Left renal cortex interstitium (tissue), 4 donors: ENCODE results near the gene SON. TPM values are rescaled to one million over a fixed set of nuclear protein-coding genes. Genes with fewer than 3 reads are reported as not detected.
"Not testable (repeated sequence)": the region's sequence is repeated elsewhere in the genome, so short reads cannot be mapped to it uniquely, and the experiment has no call there.

Experiments
- DNase-seq, 4 donors: peaks; one replicate each; pipeline ENCODE4 v3.0.0-alpha.2; 2013; ENCODE audit warnings: low read depth in 4 of 4, low spot score in 2 of 4, missing footprints in 1 of 4
- polyA plus RNA-seq, 4 donors: library from polyadenylated mRNA; unstranded; fragments of 120-200 nt; gene quantifications; one replicate each; pipeline ENCODE4 v1.2.1, GENCODE V29; 2013; ENCODE audit not compliant: insufficient read length in 4 of 4

The SON gene, protein sequence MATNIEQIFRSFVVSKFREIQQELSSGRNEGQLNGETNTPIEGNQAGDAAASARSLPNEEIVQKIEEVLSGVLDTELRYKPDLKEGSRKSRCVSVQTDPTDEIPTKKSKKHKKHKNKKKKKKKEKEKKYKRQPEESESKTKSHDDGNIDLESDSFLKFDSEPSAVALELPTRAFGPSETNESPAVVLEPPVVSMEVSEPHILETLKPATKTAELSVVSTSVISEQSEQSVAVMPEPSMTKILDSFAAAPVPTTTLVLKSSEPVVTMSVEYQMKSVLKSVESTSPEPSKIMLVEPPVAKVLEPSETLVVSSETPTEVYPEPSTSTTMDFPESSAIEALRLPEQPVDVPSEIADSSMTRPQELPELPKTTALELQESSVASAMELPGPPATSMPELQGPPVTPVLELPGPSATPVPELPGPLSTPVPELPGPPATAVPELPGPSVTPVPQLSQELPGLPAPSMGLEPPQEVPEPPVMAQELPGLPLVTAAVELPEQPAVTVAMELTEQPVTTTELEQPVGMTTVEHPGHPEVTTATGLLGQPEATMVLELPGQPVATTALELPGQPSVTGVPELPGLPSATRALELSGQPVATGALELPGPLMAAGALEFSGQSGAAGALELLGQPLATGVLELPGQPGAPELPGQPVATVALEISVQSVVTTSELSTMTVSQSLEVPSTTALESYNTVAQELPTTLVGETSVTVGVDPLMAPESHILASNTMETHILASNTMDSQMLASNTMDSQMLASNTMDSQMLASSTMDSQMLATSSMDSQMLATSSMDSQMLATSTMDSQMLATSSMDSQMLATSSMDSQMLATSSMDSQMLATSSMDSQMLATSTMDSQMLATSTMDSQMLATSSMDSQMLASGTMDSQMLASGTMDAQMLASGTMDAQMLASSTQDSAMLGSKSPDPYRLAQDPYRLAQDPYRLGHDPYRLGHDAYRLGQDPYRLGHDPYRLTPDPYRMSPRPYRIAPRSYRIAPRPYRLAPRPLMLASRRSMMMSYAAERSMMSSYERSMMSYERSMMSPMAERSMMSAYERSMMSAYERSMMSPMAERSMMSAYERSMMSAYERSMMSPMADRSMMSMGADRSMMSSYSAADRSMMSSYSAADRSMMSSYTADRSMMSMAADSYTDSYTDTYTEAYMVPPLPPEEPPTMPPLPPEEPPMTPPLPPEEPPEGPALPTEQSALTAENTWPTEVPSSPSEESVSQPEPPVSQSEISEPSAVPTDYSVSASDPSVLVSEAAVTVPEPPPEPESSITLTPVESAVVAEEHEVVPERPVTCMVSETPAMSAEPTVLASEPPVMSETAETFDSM (N-terminal part only)
- 100 to 1,000 TPM; 259 to 402 (median 330) TPM for polyA plus RNA-seq

DNA sequence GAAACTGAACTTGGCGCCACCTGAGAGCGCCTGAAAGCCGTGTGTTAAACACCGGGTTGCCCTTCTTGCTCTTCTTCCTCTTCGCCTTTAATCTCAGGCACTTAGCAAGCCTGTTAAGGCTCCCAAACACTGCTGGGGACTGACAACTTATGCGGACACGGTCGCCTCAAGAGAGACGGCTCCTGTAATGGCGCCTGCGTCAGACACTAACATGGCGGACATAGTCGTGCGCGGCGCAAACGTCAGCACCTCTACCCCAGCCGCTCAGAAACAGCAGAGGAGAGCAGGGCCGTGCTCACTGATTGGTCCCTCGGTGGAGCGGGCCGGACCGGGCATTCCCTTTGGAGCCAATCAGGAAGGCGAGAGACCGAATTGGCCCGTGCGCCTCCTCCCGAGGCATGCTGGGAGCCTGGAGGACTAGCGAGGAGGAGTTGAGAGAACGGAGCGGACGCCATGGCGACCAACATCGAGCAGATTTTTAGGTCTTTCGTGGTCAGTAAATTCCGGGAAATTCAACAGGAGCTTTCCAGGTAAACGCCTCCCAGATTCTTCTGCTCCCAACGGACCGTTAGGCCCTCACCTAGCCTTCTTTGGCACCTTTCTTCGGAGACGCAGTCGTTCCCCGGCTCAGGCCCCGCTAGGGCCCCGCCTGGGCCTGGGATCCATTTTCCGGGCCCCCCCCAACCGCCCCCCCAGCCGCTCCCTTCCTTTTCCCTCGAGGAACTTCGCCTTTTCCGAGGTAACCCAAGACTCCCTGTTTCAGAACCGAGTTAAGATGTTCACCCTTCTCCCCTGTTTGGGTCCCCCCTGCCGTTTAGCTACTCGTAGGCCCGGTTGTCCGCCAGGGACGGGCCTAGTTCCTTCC lies at the start of gene SON:
TSS of gene SON (plus strand) at position 399 of the 865 bp plus-strand sequence. CDS start at position 454, 55 bp downstream.
- DNase-seq: peak; percentile 93 to 97 (median 96)

DNA sequence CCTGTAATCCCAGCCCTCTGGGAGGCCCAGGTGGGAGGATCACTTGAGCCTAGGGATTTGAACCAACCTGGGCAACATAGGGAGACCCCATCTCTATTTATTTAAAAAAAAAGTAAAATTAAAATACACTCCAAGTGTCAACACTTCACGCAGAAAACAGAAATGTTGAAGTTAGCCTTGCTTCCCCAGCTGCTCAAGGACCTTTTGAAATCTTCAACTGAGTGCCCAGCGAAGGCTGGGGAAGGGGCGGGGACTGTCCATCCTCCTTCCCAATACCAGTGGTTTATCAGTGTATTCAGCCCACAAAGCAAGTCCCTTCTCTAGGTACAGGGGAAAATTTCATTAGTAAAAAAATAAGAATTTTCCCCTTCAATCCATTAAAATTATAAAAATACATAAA lies 49.1 kb upstream of the SON start:
- no peak for DNase-seq

DNA sequence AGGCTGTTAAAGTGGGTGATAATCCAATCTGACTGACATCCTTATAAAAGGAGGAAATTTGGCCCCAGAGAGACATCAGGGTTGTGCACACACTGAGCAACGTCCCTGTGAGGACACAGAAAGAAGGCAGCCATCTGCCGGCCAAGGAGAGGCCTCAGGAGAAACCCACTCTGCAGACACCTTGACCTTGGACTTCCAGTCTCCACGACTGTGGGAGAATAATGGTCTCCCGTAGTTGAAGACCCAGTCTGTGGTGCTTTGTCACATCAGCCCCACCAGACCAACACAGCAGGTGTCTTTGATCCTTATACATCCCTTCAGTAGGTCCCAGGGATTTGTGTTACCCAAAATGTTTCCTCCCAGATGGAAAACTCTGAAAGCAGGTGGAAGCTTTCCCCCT lies 47.1 kb upstream of the SON start:
- no peak for DNase-seq

DNA sequence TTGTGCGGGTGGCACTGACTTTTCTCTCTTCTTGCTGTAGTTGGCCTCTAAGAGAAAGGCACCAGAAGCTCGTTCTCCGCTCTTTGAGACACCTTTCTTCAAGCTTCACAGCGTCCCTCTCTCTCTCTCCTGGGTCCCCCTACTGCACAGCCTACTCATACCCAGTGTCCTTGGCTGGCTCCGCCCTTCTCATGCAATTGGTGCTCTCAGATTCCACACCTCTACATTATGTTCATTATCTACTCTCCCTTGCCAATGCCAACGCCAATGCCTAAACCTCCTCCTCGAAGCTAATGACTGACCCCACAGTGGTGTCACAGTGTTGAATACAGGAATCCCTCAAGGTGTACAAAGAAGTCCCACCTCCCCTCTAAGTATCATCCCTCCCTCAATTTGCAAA lies 46.5 kb upstream of the SON start:
- no peak for DNase-seq

DNA sequence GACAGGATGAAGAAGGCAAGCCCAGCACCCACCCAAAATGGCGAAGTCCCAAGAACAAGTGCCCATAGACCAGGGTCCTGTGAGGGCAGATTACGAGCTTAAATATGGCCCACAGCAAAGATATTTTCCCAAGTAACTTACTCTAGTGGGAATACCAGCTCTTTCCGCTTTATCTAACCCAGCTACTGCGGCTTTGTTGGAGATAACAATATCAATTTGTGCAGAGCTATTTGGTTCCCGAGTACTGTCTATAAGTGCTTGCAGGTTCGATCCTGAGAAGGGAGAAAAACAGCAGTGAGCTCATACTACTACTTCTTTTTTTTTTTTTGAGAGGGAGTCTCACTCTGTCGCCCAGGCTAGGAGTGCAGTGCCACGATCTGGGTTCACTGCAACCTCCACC lies 37.0 kb upstream of the SON start:
- DNase-seq: no peak

DNA sequence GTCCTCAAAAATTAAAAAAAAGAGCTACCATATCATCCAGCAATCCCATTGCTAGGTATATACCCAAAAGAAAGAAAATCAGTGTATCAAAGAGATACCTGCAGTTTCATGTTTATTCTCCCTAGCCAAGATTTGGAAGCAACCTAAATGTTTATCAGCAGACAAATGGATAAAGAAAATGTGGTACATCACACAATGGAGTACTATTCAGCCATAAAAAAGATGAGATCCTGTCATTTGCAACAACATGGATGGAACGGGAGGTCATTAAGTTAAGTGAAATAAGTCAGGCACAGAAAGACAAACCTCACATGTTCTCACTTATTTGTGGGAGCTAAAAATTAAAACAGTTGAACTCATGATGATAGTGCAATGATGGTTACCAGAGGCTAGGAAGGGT lies 35.8 kb upstream of the SON start:
- not testable (repeated sequence) for DNase-seq

DNA sequence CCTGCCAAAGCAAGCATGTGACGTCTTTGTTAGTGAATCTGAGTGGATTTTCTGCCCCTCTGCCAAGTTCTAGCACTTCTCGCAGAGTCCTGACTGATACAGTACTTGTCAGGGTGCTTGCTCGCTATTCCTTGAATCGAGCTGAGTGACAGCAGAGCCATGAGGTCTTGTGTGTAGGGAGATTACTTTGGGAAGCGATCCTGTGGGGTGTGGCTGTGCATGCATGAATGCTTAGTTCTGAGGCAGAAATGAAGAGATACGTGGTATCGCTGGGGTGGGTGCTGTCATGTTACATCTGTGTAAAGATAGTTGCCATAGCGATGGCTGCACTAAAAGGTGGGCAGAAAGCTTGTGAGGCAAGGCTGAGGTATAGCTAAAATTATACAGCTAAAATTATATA lies 32.0 kb upstream of the SON start:
- no peak for DNase-seq

DNA sequence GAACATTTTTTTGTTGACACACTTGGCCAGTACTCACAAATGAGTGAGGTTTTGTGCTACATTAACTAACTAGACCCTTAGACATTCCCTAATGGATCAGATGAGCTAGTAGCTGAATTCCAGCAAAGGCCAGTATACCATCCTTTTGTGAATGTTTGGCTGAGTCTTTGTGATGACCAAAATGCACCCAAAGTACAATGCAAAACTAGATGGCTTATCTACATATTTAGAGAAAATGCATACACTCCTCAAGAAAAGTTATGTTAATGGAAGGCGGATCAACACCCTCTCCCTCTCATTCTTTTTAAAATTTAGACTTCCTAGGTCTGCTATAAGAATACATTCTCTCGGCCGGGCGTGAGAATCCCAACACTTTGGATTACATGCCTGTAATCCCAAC lies 31.2 kb upstream of the SON start:
- no peak for DNase-seq

DNA sequence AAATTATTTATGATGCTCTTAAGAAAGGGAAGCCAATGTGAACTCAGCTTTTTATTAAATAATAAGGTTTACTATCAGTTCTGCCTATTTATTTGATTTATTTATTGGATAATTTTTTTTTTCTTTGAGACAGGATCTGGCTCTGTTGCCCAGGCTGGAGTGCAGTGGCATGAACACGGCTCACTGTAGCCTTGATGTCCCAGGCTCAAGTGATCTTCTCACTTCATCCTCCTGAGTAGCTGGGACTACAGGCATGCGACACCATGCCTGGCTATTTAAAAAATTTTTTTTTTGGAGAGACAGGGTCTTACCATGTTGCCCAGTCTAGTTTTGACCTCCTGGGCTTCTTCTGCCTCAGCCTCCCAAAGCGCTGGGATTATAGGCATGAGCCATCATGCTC lies 30.4 kb upstream of the SON start:
- DNase-seq: no peak

DNA sequence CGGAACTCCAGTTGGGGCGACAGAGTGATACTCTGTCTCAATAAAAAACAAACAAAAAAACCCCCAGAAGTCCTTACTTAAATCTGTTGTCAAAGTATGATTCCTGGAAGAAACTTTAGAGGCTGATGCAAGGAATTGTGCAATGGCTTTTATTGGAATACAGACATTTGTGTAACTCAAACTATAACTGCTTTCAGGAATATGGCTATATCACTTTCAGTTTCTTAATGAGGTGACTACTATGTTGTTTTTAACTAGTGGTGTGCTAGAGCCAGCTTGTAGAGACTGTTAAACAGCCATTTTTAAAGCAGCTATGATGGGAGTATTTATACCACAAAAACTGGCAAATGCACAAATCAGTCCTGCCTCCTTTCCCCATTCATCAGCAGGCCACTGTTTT lies 28.6 kb upstream of the SON start:
- DNase-seq: no peak

DNA sequence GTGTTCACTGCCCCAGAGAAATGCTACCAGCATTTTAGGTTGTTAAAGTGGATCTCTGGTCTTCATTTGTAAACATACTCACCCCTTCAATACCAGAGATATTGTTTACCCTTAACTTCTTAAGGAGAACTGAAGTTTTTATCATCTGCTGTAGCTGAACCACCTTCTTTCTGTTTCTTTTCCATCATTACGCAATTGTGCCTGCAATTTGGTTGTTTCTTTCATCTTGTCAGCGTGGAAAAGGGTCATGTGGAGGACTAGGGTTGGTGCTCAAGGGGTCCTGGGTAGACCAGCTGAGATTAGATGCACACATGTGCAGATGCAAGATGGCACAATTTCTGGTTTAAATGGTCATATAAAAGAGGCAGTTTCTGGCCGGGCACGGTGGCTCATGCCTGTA lies 23.9 kb upstream of the SON start:
- no peak for DNase-seq

DNA sequence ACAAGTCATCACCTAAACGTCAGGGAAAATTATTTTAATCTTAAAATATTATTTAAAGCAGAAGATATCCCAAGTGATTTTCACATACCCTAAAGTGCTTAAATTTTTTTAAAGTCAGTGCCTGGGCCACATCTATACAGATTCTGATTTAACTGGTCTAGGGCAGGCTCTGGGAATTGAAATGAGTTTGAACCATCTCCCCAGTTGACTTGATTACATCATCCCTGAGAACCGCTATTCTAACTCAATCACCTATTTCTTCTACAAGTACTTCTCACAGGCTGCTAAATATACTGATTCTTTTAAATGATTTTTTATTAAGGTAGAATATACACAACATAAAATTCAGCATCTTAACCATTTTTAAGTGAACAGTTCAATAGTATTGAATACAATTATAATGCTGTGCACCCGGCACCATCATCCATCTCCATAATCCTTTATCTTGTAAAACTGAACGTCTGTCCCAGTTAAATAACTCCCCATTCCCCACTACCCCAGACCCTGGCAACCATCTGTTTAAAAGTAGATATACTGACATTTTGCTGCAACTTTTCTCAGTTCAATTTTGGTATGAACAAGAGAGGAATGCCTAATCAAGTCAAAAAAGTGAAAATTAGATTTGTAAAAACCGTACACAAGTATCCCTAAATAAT lies 20.4 kb upstream of the SON start:
- DNase-seq: no peak

DNA sequence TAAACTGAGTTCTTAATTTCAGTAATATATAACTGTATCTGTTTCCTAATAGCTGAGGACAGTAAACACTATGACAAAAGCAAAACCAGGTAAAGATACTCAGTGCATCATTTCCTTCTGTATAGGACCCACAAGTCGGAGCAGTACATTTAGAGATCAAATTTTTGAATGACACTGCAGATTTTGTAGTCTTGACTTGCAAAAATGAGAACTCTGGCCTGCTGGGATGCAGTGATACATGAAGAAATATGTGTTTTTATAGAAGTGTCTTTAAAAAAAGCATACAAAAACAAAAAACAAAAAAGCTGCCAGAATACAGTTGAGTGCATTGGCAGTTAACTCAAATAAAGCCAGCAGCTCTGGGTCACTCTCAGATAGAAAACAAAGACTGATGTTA lies 19.9 kb upstream of the SON start:
- DNase-seq: no peak

DNA sequence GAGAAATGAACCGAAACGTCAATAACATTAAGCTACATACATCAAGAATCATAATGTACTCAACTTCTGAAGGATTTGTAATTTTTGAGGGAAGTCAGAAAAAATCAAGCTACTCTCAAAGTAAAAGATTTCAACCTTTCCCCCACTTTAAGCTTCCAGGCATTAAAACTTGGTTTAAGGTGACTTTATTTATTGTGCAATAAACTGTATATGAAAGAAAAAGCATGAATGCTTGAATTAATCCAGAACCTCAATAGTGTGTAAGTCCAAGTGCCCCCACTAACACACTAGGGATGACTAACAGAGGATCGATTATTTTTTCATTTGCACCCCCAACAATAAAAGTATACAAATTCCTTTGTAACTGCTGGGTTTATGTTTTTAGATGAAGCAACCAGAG lies 11.8 kb upstream of the SON start:
- no peak for DNase-seq

DNA sequence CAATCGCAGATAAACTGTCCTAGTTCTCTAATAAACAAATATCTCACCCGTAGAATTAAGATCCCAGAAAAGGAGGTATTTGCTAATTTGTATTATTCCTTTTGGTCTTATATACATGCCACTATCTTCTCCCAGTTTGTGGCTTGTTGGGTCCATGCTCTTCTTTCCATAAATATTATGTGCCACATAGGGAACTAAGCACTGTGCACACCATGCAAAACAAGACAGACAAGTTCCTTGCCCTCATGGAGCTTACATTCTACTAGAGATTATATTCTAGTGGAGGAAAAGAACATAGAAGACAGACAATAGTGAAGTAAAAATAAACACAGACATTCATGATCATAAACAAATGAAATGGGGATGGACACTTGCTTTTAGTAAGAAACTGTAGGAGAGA lies 5.6 kb upstream of the SON start:
- DNase-seq: no peak

DNA sequence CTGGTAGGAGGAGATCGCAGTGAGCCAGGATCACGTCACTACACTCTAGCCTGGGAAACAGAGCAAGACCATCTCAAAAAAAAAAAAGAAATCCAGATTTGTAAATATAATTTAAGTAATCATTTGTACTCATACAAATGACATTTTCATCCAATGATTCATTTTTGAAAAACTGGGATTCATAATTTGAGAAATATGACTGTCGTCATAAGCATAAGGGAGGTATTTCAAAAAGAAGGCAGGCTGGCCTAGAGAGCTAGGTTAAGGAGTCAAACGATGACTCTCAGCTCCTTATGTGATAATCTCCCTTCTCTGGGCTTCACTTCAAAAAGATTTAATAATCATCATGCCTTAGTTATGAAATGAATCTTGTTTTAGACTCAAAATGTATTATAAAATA lies 3.2 kb upstream of the SON start:
- no peak for DNase-seq

DNA sequence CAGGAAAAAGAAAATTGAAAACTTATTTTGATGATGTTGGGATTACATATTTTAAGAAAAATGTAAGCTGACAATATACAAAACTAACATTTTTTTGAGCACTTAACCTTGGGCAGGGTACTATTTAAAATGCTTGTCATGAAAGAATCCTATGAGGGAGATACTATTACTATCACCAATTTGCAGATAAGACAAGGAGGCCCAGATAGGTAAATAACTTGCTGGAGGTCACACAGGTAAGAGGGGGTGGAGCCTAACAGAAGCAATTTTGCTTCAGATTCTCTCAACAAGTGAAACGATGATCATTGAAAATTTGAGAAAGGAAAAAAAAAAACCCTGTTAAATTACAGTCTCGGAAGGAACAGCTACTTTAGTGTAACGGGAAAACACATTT lies 2.1 kb upstream of the SON start:
- no peak for DNase-seq

DNA sequence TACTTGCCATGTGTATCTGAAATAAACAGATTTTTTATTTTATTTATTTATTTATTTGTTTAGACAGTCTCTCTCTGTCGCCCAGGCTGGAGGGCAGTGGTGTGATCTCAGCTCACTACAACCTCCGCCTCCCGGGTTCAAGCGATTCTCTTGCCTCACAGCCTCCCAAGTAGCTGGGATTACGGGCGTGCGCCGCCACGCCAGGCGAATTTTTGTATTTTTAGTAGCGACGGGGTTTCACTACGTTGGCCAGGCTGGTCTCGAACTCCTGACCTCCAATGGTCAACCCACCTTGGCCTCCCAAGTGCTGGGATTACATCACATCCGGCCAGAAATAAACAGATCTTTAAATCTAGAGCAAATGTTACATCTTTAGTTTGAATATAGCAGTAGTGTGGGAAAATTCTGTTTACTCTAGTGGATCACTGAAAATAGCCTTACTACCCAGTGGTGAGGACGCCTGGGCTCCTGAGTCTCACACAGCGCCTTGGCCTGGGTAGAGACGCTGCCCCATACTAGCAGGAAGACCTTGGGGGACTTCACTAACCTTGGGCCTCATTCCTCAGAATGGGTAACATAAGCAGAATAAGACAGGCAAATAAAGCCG lies 1.6 kb upstream of the SON start:
- DNase-seq: no peak
